Measurements from ENCODE around the gene KCNMB2. TPM values are rescaled to one million over a fixed set of nuclear protein-coding genes. Genes with fewer than 3 reads are reported as not detected.

The KCNMB2 gene
- total RNA-seq, 1 donor from 2014 or later: not detected

GRCh38 chr3:178624276-178624675, 88.0 kb downstream of the KCNMB2 start:
- no peaks in the 10 kb centered on the region for H3K9me3 Mint-ChIP-seq (ENCODE audit: unreplicated experiment)
- no peaks in the 10 kb centered on the region for H3K36me3 Mint-ChIP-seq (ENCODE audit: unreplicated experiment)
- H3K27ac Mint-ChIP-seq (ENCODE audit: unreplicated experiment): no peak overlapping the region
- peaks cover 9% of the 10 kb centered on the region for H3K27me3 Mint-ChIP-seq (ENCODE audit: unreplicated experiment)
- DNase-seq (ENCODE audit: extremely low spot score, unreplicated experiment): no peak
- TF ChIP-seq CTCF (IDR thresholded peaks at IDR 0.05): no peak
- no peaks in the 10 kb centered on the region for H3K4me1 Mint-ChIP-seq (ENCODE audit: unreplicated experiment)
- no peak overlapping the region for H3K4me3 Mint-ChIP-seq (ENCODE audit: unreplicated experiment)

- Mint-ChIP-seq H3K4me1 (ENCODE audit: unreplicated experiment) (no peaks in the 10 kb centered on the region), H3K4me3 (ENCODE audit: unreplicated experiment) (no peak overlapping the region), H3K27me3 (ENCODE audit: unreplicated experiment) (peaks cover 10% of the 10 kb centered on the region), H3K36me3 (ENCODE audit: unreplicated experiment) (no peaks in the 10 kb centered on the region), H3K9me3 (ENCODE audit: unreplicated experiment) (no peaks in the 10 kb centered on the region), H3K27ac (ENCODE audit: unreplicated experiment) (no peak overlapping the region)
- TF ChIP-seq CTCF (IDR thresholded peaks at IDR 0.05): no peak
- no peak for DNase-seq (ENCODE audit: extremely low spot score, unreplicated experiment)
Observed at GRCh38 chr3:178625053-178625600, 88.9 kb downstream of the KCNMB2 start.

- Mint-ChIP-seq H3K27me3 (ENCODE audit: unreplicated experiment) (peaks cover 12% of the 10 kb centered on the region), H3K36me3 (ENCODE audit: unreplicated experiment) (no peaks in the 10 kb centered on the region), H3K4me3 (ENCODE audit: unreplicated experiment) (no peak overlapping the region), H3K4me1 (ENCODE audit: unreplicated experiment) (no peaks in the 10 kb centered on the region), H3K27ac (ENCODE audit: unreplicated experiment) (no peak overlapping the region), H3K9me3 (ENCODE audit: unreplicated experiment) (no peaks in the 10 kb centered on the region)
- TF ChIP-seq CTCF (IDR thresholded peaks at IDR 0.05): no peak
- DNase-seq (ENCODE audit: extremely low spot score, unreplicated experiment): no peak
Observed at GRCh38 chr3:178628037-178628436, 91.8 kb downstream of the KCNMB2 start.

- Mint-ChIP-seq H3K4me1 (ENCODE audit: unreplicated experiment) (no peaks in the 10 kb centered on the region), H3K4me3 (ENCODE audit: unreplicated experiment) (no peak overlapping the region), H3K27me3 (ENCODE audit: unreplicated experiment) (peaks cover 12% of the 10 kb centered on the region), H3K36me3 (ENCODE audit: unreplicated experiment) (no peaks in the 10 kb centered on the region), H3K27ac (ENCODE audit: unreplicated experiment) (no peak overlapping the region), H3K9me3 (ENCODE audit: unreplicated experiment) (no peaks in the 10 kb centered on the region)
- no peak for TF ChIP-seq CTCF (IDR thresholded peaks at IDR 0.05)
- DNase-seq (ENCODE audit: extremely low spot score, unreplicated experiment): no peak
Observed at GRCh38 chr3:178629430-178630178, 93.4 kb downstream of the KCNMB2 start.

- Mint-ChIP-seq H3K36me3 (ENCODE audit: unreplicated experiment) (no peaks in the 10 kb centered on the region), H3K27me3 (ENCODE audit: unreplicated experiment) (peaks cover 12% of the 10 kb centered on the region), H3K4me1 (ENCODE audit: unreplicated experiment) (no peaks in the 10 kb centered on the region), H3K27ac (ENCODE audit: unreplicated experiment) (no peak overlapping the region), H3K9me3 (ENCODE audit: unreplicated experiment) (no peaks in the 10 kb centered on the region), H3K4me3 (ENCODE audit: unreplicated experiment) (no peak overlapping the region)
- no peak for DNase-seq (ENCODE audit: extremely low spot score, unreplicated experiment)
- TF ChIP-seq CTCF (IDR thresholded peaks at IDR 0.05): no peak
Observed at GRCh38 chr3:178631950-178632349, 95.7 kb downstream of the KCNMB2 start.

Measured in osteocyte (in vitro differentiated cells).